D721Med (cell line): Measurements from ENCODE around the gene AOAH.

Experiments
- DNase-seq: peaks from one replicate; pipeline ENCODE4 v3.0.0; 2011; ENCODE audit warnings: low spot score; ENCODE audit not compliant: insufficient read length
- FAIRE-seq: peaks from 2 replicates; lab custom pipeline; 2011; peaks lifted over from hg19 to GRCh38; lab: Jason Lieb, UNC
- CTCF ChIP-seq: IDR thresholded peaks from 2 replicates; pipeline ENCODE4 v1.5.1; 2012; ENCODE audit warnings: mild to moderate bottlenecking, control low read depth; ENCODE audit not compliant: insufficient read depth; ENCODE audit errors: missing control alignments

AOAH gene

DNA sequence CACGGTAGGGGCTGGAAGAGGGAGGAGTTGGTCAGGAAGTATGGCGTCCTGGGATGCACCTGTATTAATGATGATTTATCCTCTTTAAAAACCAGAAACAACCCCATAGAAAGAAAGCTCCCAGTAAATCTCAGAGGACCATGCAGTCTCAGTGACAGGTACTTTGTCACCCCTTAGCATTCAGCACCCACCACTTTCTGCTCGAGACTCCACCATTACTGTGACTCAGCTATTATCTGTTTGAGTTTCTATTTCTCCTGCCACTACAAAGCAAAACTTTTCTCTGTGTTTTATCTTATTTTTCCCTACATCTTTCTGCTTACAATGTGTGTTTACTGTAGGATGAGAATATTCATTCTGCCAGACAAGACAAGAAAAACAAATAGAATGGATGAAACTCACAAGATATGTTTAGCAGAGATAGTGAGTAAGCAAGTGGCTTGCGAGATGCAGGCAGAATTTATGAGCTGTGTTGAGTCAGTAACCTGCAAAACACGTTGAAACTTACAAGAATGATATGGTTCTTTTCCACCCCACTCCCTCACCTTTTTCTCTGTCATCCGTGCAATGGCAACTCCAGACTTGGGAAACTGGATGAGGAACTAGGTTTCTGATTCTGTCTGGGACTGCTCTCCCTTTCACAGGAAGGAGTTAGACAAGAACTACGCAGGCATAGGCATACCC lies 127.1 kb downstream of the AOAH start:
- TF ChIP-seq CTCF, result no peak
- DNase-seq (no peak), FAIRE-seq (no peak)

- DNase-seq (no peak), FAIRE-seq (no peak)
- TF ChIP-seq CTCF, result no peak
Measured at GRCh38 chr7:36594445-36594844, 129.8 kb downstream of the AOAH start.

DNA sequence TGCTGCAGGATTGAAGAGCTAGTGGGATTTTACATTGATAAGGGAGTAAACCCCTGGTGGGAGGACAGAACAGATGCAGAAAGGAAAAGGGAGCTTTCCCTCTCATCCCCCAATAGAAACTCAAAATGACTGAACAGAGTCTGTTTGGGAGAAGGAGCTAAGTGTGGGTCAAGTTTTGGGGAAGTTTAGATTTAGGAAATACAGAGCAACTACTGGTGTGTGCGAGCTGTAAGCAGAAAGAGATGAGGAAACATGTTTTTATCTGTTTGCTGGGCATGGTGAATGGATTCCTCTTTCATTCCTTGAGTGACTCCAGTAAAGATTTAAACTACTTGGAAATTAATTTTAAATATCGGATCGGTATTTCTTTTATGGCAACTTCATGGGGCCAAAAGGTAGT lies 132.7 kb downstream of the AOAH start:
- no peak for TF ChIP-seq CTCF

DNA sequence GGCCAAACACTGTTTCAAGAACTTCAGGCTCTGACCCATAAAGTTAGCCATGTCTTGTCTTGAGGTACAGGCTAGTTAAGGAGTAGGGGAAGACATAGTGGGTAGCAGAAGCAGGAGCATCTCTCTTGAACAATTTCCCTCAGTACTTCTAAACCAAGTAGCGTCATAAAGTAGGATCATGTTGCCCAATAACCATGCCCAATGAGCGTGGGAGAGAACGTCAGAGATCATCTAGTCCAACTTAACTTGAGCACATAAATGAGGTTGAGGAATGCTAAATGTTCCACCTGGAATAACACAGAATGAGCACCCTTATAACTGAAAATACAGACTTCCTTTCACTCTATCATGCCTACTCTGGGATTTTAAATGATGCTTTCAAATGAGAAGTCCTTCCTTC lies 134.9 kb downstream of the AOAH start:
- DNase-seq (no peak), FAIRE-seq (no peak)
- no peak for TF ChIP-seq CTCF

More for the DNA sequence above, 132.7 kb downstream of the AOAH start:
- FAIRE-seq (no peak), DNase-seq (no peak)

DNA sequence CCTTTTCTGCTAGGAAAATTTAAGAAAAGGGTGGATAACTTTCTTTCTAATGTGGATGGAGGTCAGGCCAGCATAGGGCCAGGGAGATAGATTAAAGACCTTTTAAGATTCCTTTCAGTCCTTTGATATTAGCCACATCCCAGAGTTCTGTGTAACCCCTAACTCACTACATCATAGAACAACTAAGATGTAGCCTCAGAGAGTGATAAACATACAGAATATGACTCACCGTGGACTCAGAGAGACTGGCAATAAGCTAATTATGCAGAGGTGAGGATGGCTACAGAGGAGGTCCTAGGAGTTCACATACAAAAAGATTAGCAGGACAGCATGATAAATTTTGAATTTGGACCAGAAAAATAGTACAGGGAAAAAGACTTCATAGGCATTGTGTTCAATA lies 141.0 kb downstream of the AOAH start:
- FAIRE-seq (no peak), DNase-seq (no peak)
- no peak for TF ChIP-seq CTCF

DNA sequence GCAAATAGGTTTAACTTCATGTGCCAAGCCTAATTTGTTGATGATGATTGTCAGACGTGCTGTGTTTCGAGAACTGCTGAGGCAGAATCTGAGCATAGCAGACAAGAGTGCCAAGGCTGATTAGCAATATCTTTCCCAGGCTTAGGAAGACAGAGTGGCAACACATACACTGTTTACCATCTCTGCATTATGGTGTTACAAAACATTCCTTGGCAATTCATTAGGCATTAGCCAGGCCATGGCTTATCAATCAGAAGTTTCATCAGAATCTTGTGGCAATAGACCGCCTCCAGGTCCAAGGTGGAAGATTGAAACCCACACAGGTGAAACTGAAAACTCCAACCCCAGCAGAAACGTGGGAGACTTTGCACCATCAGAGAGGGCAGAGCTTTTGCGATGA lies 148.5 kb downstream of the AOAH start:
- DNase-seq (no peak), FAIRE-seq (no peak)
- TF ChIP-seq CTCF, result no peak

DNA sequence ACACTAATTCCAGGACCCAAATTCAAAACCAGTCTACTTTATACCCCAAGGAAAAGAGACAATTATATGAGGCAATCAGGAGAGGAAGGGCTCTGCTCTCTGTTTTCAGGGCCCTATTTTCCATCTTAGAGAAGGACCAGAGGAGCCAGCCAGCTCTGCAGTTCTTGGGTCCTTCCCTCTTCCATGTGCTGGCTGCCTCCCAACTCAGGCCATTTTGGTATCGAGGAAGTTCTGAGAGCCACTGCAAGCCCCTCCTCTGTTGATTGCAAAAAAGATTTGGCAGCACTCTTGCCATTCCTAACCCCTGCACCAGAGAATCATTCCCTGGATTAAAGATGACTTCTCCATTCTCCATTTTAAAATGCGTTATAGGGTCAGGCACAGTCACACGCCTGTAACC lies 151.2 kb downstream of the AOAH start:
- DNase-seq (no peak), FAIRE-seq (no peak)
- no peak for TF ChIP-seq CTCF
